Measurements from ENCODE around the gene TUBB. TPM values are rescaled to one million over a fixed set of nuclear protein-coding genes. Genes with fewer than 3 reads are reported as not detected.

The TUBB gene
- total and polyA plus RNA-seq, 2 of the 8 experiments (the other 6 are each of a cell fraction or from before 2014, with no cell fraction given) = 1,880 to 3,022 TPM

DNA sequence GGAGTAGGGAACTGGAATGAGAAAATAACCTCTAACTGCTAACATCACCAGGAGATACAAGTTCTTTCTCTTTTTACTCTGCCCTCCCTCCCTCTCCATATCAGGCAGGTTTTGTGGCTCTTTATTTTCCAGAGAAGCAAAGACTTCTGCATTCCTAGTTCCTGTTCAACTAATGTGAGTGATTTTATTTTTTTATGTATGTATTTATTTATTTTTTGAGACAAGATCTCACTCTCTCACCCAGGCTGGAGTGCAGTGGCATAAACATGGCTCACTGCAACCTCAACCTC, 30.2 kb downstream of the TUBB start:
- CTCF ChIA-PET (ENCODE audit: partially characterized antibody) = interaction anchor here (0.7 to 2.3 kb wide), 2 partner anchors 19 to 165 kb away, joined by 3 to 7 read pairs; no protein-coding TSS in a partner anchor
- TF ChIP-seq BACH1 (IDR thresholded peaks at IDR 0.05; ENCODE audit: low read length) (no peak), POU5F1 (IDR thresholded peaks at IDR 0.05; ENCODE audit: low read depth, low read length) (no peak), SIRT6 (IDR thresholded peaks at IDR 0.05; ENCODE audit: low read length) (no peak), KDM5A (IDR thresholded peaks at IDR 0.05; ENCODE audit: low read length) (no peak), PHF8 (conservative IDR thresholded peaks at IDR 0.05; ENCODE audit: low read depth, low read length) (no peak), SUZ12 (IDR thresholded peaks at IDR 0.05; ENCODE audit: low read length) (no peak), YY1 (IDR thresholded peaks at IDR 0.05; ENCODE audit: low read depth, low read length) (no peak), POLR2AphosphoS5 (IDR thresholded peaks at IDR 0.05; ENCODE audit: low read depth, low read length) (no peak), JUN (IDR thresholded peaks at IDR 0.05; ENCODE audit: low read depth, low read length) (no peak), SP4 (IDR thresholded peaks at IDR 0.05; ENCODE audit: low read length) (no peak)

More for the DNA sequence above, 30.2 kb downstream of the TUBB start:
- Histone ChIP-seq H2BK5ac (ENCODE audit: low read depth, low read length) (no peak overlapping the region), H3K4me1 (replicated peaks in 1 of 4; ENCODE audit: control insufficient read depth in 3 of 4, insufficient read depth in 4 of 4, low read length in 3 of 4) (peaks cover 0 to under 1% (median 0%) of the 10 kb centered on the region in 4 experiments; a peak in 2 of 7 replicates), H3K4me3 (ENCODE audit: extremely low read depth in 1 of 4, insufficient read depth in 2 of 4, low read depth in 3 of 4, low read length in 4 of 4) (no peak overlapping the region), H3K56ac (replicated peaks; ENCODE audit: insufficient read length, low read depth, low read length) (no peak overlapping the region), H3K18ac (ENCODE audit: extremely low read depth, low read length) (no peak overlapping the region), H4K5ac (ENCODE audit: insufficient read length, low read depth, low read length) (no peak overlapping the region), H3K14ac (ENCODE audit: insufficient read length) (no peak overlapping the region), H2AK5ac (ENCODE audit: low read depth, low read length) (no peak overlapping the region), H3K36me3 (ENCODE audit: control insufficient read depth in 2 of 4, insufficient read depth in 4 of 4, low read length in 3 of 4) (no peaks in the 10 kb centered on the region), H3K9ac (replicated peaks in 1 of 4; ENCODE audit: extremely low read depth in 1 of 4, low read depth in 3 of 4, low read length in 3 of 4) (no peak overlapping the region), H4K91ac (replicated peaks; ENCODE audit: insufficient read length, low read length) (no peak overlapping the region), H4K20me1 (replicated peaks in 1 of 2; ENCODE audit: control insufficient read depth in 1 of 2, insufficient read depth in 2 of 2, low read length in 2 of 2) (no peaks in the 10 kb centered on the region), H3K23ac (ENCODE audit: insufficient read length) (no peak overlapping the region), H2BK15ac (ENCODE audit: low read length) (no peak overlapping the region), H2BK20ac (ENCODE audit: low read length) (no peak overlapping the region), H3K23me2 (ENCODE audit: low read depth, low read length) (no peaks in the 10 kb centered on the region), H4K8ac (ENCODE audit: extremely low read depth, insufficient read depth, low read length) (no peak overlapping the region), H3K4ac (replicated peaks; ENCODE audit: insufficient read length, low read depth, low read length) (no peak overlapping the region), H3K9me3 (ENCODE audit: insufficient read depth in 2 of 2, low read depth in 1 of 2, low read length in 1 of 2) (no peaks in the 10 kb centered on the region), H3K79me2 (ENCODE audit: control insufficient read depth in 1 of 2, insufficient read depth in 2 of 2, low read length in 2 of 2) (no peaks in the 10 kb centered on the region), H2AFZ (ENCODE audit: low read length) (no peak overlapping the region), H2BK12ac (ENCODE audit: low read depth, low read length) (no peak overlapping the region), H2BK120ac (replicated peaks; ENCODE audit: low read depth, low read length) (no peak overlapping the region), H3K79me1 (ENCODE audit: low read depth, low read length) (no peaks in the 10 kb centered on the region), H3K27ac (ENCODE audit: low read depth, low read length) (no peak overlapping the region), H3K4me2 (ENCODE audit: insufficient read depth in 1 of 2, low read depth in 2 of 2, low read length in 2 of 2) (no peak overlapping the region), H3K27me3 (replicated peaks in 1 of 4; ENCODE audit: control insufficient read depth in 3 of 4, extremely low read depth in 1 of 4, insufficient read depth in 3 of 4, low read length in 3 of 4) (no peaks in the 10 kb centered on the region; a peak in 1 of 7 replicates)
- no peak for DNase-seq (ENCODE audit: low read depth in 1 of 2, low spot score in 2 of 2)
- POLR2A ChIA-PET (ENCODE audit: partially characterized antibody) = no interaction called here
- FAIRE-seq = no peak
